ENCODE measurements around the gene TNRC6C.

DNA sequence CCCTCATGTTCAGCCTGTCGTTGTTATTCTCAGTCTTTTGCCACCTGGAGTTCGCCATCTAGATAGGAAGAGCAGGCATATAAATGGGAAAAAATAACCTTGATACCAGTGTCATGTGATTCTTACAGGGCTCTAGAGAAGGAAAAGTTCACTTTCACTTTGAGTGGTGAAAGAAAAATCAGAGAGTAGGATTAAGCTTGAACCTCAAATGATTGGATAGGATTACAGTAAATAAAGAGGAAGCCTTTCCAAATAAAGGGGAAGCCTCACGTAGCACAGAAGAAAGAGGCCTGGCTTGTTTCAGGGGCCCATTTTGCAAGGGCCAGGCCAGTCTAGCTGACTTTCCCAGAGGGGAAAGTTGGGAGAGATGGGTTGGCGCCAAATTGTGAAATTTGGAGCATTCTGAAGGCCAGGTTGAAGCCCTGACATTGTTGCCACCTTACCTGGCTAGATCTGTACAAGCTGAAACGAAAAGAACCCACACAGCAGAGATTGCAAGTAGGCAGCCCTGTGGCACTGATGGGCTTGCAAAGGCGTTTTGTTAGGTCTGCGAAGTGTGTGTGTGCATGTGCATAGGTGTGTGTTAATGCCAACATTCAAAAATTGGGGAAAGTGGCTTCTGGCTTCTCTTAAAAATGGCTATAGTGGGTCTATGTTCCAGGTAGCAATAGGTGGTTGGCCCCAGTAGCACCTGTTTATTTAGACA, 131.2 kb downstream of the TNRC6C start:
- TF ChIP-seq, protein P1, sequence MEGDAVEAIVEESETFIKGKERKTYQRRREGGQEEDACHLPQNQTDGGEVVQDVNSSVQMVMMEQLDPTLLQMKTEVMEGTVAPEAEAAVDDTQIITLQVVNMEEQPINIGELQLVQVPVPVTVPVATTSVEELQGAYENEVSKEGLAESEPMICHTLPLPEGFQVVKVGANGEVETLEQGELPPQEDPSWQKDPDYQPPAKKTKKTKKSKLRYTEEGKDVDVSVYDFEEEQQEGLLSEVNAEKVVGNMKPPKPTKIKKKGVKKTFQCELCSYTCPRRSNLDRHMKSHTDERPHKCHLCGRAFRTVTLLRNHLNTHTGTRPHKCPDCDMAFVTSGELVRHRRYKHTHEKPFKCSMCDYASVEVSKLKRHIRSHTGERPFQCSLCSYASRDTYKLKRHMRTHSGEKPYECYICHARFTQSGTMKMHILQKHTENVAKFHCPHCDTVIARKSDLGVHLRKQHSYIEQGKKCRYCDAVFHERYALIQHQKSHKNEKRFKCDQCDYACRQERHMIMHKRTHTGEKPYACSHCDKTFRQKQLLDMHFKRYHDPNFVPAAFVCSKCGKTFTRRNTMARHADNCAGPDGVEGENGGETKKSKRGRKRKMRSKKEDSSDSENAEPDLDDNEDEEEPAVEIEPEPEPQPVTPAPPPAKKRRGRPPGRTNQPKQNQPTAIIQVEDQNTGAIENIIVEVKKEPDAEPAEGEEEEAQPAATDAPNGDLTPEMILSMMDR (IDR thresholded peaks at IDR 0.05), result no peak
- TF ChIP-seq POLR2A (IDR thresholded peaks at IDR 0.05), result no peak

Data from lower leg skin (tissue), 3 donors.